Mesendoderm (in vitro differentiated cells): ENCODE results near the gene LTBP2.

Source experiments
- DNase-seq: peaks from one replicate; pipeline ENCODE4 v3.0.0; 2013
- H2AK5ac ChIP-seq: 2 replicates; pipeline ENCODE4 v1.6.1; 2013; ENCODE audit warnings: low read length, inconsistent platforms
- H2BK120ac ChIP-seq: 2 replicates; pipeline ENCODE4 v1.6.1; 2013; ENCODE audit warnings: low read depth, mild to moderate bottlenecking, low read length, moderate library complexity, mixed read lengths
- H2BK15ac ChIP-seq: replicated peaks from 2 replicates; pipeline ENCODE4 v1.6.1; 2013; ENCODE audit warnings: low read depth, mild to moderate bottlenecking, moderate library complexity
- H2BK5ac ChIP-seq: 2 replicates; pipeline ENCODE4 v1.6.1; 2013; ENCODE audit warnings: low read length, inconsistent platforms
- H3K18ac ChIP-seq: 2 replicates; pipeline ENCODE4 v1.6.1; 2013; ENCODE audit warnings: mild to moderate bottlenecking, low read length, mixed read lengths
- H3K23ac ChIP-seq: one replicate; pipeline ENCODE4 v1.6.1; 2013; ENCODE audit warnings: low read length
- H3K27ac ChIP-seq: 2 replicates; pipeline ENCODE4 v1.5.1; 2013; ENCODE audit warnings: low read depth, mild to moderate bottlenecking, inconsistent platforms, low read length, moderate library complexity
- H3K27me3 ChIP-seq: 2 replicates; pipeline ENCODE4 v1.6.1; 2013; ENCODE audit warnings: low read length, control low read depth, mild to moderate bottlenecking, inconsistent platforms; ENCODE audit not compliant: insufficient read depth, poor library complexity
- H3K36me3 ChIP-seq: 2 replicates; pipeline ENCODE4 v1.6.1; 2013; ENCODE audit warnings: low read length, inconsistent platforms; ENCODE audit not compliant: control insufficient read depth, insufficient read depth
- H3K4ac ChIP-seq: one replicate; pipeline ENCODE4 v1.6.1; 2013; ENCODE audit warnings: low read depth, mild to moderate bottlenecking, low read length, moderate library complexity
- H3K4me1 ChIP-seq: 2 replicates; pipeline ENCODE4 v1.6.1; 2013; ENCODE audit warnings: low read depth, low read length, inconsistent platforms; ENCODE audit not compliant: control insufficient read depth
- H3K4me2 ChIP-seq: 2 replicates; pipeline ENCODE4 v1.6.1; 2013; ENCODE audit warnings: low read length
- H3K4me3 ChIP-seq: 2 replicates; pipeline ENCODE4 v1.5.1; 2013; ENCODE audit warnings: mild to moderate bottlenecking, low read length
- H3K56ac ChIP-seq: one replicate; pipeline ENCODE4 v1.6.1; 2013; ENCODE audit warnings: low read length
- H3K79me1 ChIP-seq: 2 replicates; pipeline ENCODE4 v1.6.1; 2013; ENCODE audit warnings: low read length, inconsistent platforms
- H3K79me2 ChIP-seq: 2 replicates; pipeline ENCODE4 v1.6.1; 2013; ENCODE audit warnings: mild to moderate bottlenecking, low read length; ENCODE audit not compliant: control insufficient read depth, insufficient read depth
- H3K9ac ChIP-seq: 2 replicates; pipeline ENCODE4 v1.6.1; 2013; ENCODE audit warnings: low read length, inconsistent platforms
- H4K5ac ChIP-seq: one replicate; pipeline ENCODE4 v1.6.1; 2013; ENCODE audit warnings: low read length
- H4K8ac ChIP-seq: one replicate; pipeline ENCODE4 v1.6.1; 2013; ENCODE audit warnings: low read depth, mild to moderate bottlenecking, control low read depth, low read length, moderate library complexity
- WGBS: extraction: QIAGEN DNeasy Blood & Tissue Kit; methylation state at CpG from one replicate; pipeline ENCODE4 v1.1.7; 2013; ENCODE audit warnings: low lambda C conversion rate, missing lambda C conversion rate; ENCODE audit not compliant: insufficient coverage; ENCODE audit errors: extremely low coverage; 5-methylcytosine and 5-hydroxymethylcytosine counted together

LTBP2 gene

DNA sequence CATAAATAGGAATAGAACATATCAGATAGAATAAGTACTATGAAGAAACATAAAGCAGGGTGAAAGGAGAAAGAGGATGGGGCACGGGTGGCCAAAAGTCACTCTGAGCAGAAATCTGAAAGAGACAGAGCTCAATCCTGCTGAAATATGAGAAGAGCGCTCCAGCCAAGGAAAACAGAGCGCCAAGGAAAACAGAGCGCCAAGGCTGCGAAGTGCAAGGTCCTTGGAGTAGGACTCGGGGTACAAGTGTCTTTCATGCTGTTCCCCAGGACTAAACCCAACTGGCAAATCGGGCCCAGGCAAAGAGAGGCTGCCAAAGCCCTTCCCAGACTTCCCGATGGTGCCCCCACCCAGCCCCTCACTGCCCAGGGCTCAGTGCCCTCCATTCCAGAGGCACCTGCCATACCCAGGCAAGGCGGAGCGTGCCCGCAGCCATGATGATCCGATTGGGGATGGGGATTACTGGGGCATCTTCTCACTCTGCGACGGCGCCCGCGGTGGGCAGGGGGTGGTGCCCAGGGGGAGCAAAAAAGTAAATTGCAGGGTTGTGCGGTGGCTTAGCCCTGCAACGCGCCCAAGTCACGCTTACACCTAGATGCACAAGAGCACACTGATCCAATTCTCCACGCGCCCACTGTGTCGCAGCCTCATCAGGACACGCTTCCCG is 1.7 kb downstream of the LTBP2 start:
- DNase-seq = no peak
- Histone ChIP-seq H3K79me2 (no peaks in the 10 kb centered on the region), H3K27ac (no peak overlapping the region), H2AK5ac (no peak overlapping the region), H3K9ac (no peak overlapping the region), H4K5ac (no peak overlapping the region), H3K4me2 (no peak overlapping the region), H4K8ac (no peak overlapping the region), H2BK5ac (no peak overlapping the region), H3K27me3 (peaks cover 23% of the 10 kb centered on the region), H3K79me1 (no peaks in the 10 kb centered on the region), H3K18ac (no peak overlapping the region), H3K23ac (peak overlapping the region; percentile 11), H3K4ac (no peak overlapping the region), H3K56ac (no peak overlapping the region), H3K36me3 (no peaks in the 10 kb centered on the region), H3K4me3 (no peak overlapping the region), H3K4me1 (no peaks in the 10 kb centered on the region), H2BK120ac (no peak overlapping the region), H2BK15ac (no peak overlapping the region)
- WGBS = no CpG with 5 or more reads among the region's 26 CpGs

DNA sequence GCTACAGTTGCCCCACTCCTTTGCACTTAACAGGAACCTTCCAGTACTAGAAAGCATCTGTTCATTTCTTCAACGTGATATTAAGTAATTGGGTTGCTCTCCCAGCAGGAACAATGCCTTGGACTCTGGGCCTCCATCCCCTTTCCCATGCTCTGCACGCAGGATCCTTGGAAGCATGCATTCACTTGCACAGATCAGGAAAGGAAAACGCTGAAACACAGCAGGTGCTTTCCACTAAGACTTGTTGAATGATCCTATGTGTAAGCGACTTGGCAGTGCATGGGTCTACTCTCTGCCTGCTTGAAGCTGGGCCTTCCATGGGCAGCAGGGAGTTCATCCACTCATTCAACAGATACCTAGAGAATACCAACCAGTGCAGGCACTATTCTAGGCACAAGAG is 2.3 kb downstream of the LTBP2 start:
- no CpG with 5 or more reads among the region's 4 CpGs for WGBS
- H3K9ac ChIP-seq = no peak overlapping the region
- H3K79me1 ChIP-seq = no peaks in the 10 kb centered on the region
- peaks cover 23% of the 10 kb centered on the region for H3K27me3 ChIP-seq
- no peak overlapping the region for H3K18ac ChIP-seq
- no peaks in the 10 kb centered on the region for H3K79me2 ChIP-seq
- no peak overlapping the region for H3K4me3 ChIP-seq
- no peak for DNase-seq
- no peak overlapping the region for H3K4ac ChIP-seq
- H3K4me1 ChIP-seq = no peaks in the 10 kb centered on the region
- H3K4me2 ChIP-seq = no peak overlapping the region
- no peak overlapping the region for H3K56ac ChIP-seq
- H3K36me3 ChIP-seq = no peaks in the 10 kb centered on the region
- no peak overlapping the region for H4K8ac ChIP-seq
- no peak overlapping the region for H3K23ac ChIP-seq
- no peak overlapping the region for H2BK15ac ChIP-seq
- no peak overlapping the region for H2AK5ac ChIP-seq
- H4K5ac ChIP-seq = no peak overlapping the region
- no peak overlapping the region for H2BK120ac ChIP-seq
- H2BK5ac ChIP-seq = no peak overlapping the region
- H3K27ac ChIP-seq = no peak overlapping the region

- Histone ChIP-seq H2BK5ac (no peak overlapping the region), H3K18ac (no peak overlapping the region), H2BK15ac (no peak overlapping the region), H2AK5ac (no peak overlapping the region), H4K5ac (no peak overlapping the region), H3K9ac (no peak overlapping the region), H3K4ac (no peak overlapping the region), H4K8ac (no peak overlapping the region), H3K4me3 (no peak overlapping the region), H3K79me1 (no peaks in the 10 kb centered on the region), H3K23ac (no peak overlapping the region), H3K27ac (no peak overlapping the region), H3K36me3 (no peaks in the 10 kb centered on the region), H3K4me1 (no peaks in the 10 kb centered on the region), H2BK120ac (no peak overlapping the region), H3K56ac (no peak overlapping the region), H3K79me2 (no peaks in the 10 kb centered on the region), H3K4me2 (no peak overlapping the region), H3K27me3 (peaks cover 23% of the 10 kb centered on the region)
- no CpG with 5 or more reads among the region's 4 CpGs for WGBS
- peak; percentile 86 for DNase-seq
Observed at GRCh38 chr14:74608959-74609611, 3.0 kb downstream of the LTBP2 start.

DNA sequence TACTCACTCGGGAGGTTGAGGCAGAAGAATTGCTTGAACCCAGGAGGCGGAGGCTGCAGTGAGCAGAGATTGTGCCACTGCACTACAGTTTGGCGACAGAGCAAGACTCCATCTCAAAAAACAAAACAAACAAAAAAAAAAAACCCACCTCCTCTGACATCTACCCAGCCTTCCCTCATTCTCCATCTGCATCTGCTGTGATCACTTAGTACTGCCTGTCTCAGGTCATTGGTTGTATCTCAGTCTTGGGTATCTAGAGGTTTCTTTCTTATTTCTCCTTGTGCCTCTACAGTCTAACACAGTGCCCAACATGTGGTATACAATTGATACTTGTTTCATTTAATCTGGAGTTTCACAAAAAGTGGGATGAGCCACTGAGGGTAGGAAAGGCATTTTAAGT is 5.3 kb downstream of the LTBP2 start:
- Histone ChIP-seq H3K23ac (no peak overlapping the region), H3K56ac (no peak overlapping the region), H2BK120ac (no peak overlapping the region), H3K27ac (no peak overlapping the region), H3K27me3 (peaks cover 19% of the 10 kb centered on the region), H3K4ac (no peak overlapping the region), H3K4me1 (no peaks in the 10 kb centered on the region), H3K79me2 (no peaks in the 10 kb centered on the region), H3K36me3 (no peaks in the 10 kb centered on the region), H3K9ac (no peak overlapping the region), H3K18ac (no peak overlapping the region), H3K4me3 (no peak overlapping the region), H2BK15ac (no peak overlapping the region), H2BK5ac (no peak overlapping the region), H3K79me1 (no peaks in the 10 kb centered on the region), H4K8ac (no peak overlapping the region), H4K5ac (no peak overlapping the region), H3K4me2 (no peak overlapping the region), H2AK5ac (no peak overlapping the region)
- no CpG with 5 or more reads among the region's 3 CpGs for WGBS
- no peak for DNase-seq

GRCh38 chr14:74605531-74606223 is 6.4 kb downstream of the LTBP2 start:
- H3K4me2 ChIP-seq = no peak overlapping the region
- H3K27me3 ChIP-seq = peaks cover 8% of the 10 kb centered on the region
- H3K9ac ChIP-seq = no peak overlapping the region
- H4K5ac ChIP-seq = no peak overlapping the region
- H3K79me1 ChIP-seq = no peaks in the 10 kb centered on the region
- H2BK120ac ChIP-seq = no peak overlapping the region
- H3K18ac ChIP-seq = no peak overlapping the region
- no peak for DNase-seq
- no peaks in the 10 kb centered on the region for H3K79me2 ChIP-seq
- no peak overlapping the region for H3K56ac ChIP-seq
- no peak overlapping the region for H3K4me3 ChIP-seq
- H3K4ac ChIP-seq = no peak overlapping the region
- H3K27ac ChIP-seq = no peak overlapping the region
- no peaks in the 10 kb centered on the region for H3K4me1 ChIP-seq
- no peak overlapping the region for H2BK5ac ChIP-seq
- H3K36me3 ChIP-seq = no peaks in the 10 kb centered on the region
- no CpG with 5 or more reads among the region's 5 CpGs for WGBS
- H4K8ac ChIP-seq = no peak overlapping the region
- no peak overlapping the region for H3K23ac ChIP-seq
- H2BK15ac ChIP-seq = no peak overlapping the region
- H2AK5ac ChIP-seq = no peak overlapping the region
